HG03378 (cell line): Measurements from ENCODE around the gene RPTOR.

Experiments
- ATAC-seq: cut with Tn5 transposase; IDR thresholded peaks from one replicate; pipeline ENCODE4 v1.9.1; 2021; ENCODE audit warnings: mild to moderate bottlenecking, moderate library complexity; ENCODE audit not compliant: unreplicated experiment

The RPTOR gene

DNA sequence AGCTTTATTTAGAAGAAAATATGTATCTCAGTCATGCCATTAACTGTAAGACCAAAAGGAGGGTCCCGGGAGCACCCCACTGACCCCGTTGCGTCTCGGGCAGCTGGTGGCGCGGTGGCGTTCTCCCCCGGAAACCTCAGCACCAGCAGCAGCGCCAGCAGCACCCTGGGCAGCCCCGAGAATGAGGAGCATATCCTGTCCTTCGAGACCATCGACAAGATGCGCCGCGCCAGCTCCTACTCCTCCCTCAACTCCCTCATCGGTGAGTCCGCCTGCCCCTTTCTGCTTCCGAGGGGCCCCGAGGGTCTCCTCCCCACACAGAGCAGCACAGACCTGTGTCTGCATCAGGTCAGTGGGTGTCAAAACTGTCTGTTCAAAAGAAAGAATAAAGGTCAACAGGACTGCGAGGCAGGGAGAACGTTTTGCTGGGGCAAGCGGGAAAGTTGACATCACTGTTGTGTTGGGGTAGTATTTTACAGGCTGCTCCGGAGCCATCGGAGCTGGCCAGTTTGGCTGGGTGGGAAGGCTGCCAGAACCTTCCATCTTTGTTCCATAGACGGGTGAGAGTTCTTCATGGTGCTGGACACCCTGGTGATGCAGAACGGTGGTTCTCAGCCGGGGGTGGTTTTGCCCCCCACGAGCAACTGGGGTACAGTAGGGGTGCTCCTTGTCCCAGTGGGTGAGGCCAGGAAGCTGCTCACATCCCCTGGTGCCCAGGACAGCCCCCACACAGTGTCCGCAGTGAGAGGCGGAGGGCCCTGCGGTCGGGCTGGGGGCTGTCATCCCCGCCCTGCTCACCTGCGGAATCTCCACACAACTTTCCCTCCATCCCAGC is 349.2 kb downstream of the RPTOR start:
- no peak for ATAC-seq

DNA sequence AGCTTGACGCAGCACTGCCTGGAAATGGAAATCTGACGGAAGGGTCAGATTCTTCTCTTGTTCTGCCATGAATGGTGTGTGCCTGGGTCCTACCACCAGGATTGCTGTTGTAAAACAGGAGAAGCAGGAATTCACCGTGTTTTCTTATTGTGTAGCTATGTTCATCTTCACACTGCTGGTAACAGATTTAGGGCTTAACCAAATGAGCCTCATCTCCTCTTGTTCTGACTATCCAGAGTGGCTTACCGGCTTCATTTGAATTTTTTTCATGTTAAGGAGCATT is 349.7 kb downstream of the RPTOR start:
- ATAC-seq = no peak

GRCh38 chr17:80894726-80895125 is 350.1 kb downstream of the RPTOR start:
- no peak for ATAC-seq

DNA sequence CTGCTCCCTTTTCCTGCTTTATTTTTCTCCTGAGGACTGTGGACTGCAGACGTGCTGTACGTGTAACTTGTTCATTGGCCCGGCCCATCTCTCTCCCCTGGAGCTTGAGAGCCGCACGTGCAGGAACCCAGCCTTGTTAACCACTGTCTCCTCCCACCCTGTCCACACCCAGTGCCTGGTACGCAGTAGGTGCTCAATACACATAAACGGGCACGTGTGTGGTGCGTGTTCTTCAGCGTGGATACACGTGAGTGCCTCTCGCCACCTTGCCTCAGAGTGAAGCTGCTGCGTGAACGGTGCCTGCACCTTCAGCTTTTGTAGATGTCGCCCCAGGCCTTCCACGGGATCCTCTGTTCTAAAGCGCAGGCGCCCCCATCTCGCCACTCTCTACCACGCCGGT is 350.7 kb downstream of the RPTOR start:
- ATAC-seq = no peak

DNA sequence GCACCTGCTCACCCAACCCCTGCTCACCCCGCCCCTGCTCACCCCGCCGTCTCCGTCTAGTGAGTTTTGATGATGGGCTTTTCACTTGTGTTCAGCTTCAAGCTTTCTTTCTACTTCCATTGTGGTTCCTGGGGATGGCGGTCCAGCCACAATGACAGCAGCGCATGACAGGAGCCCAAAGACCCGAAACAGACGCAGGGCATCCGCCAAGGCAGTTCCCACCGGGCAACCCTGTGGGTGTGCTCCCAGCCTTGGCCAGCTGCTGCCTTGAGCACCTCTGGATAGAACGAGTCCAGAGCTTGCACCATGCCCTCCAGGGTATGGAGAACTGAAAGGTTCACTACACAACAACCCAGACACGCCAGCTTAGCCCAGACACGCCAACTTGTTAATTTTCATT is 354.1 kb downstream of the RPTOR start:
- ATAC-seq = no peak

DNA sequence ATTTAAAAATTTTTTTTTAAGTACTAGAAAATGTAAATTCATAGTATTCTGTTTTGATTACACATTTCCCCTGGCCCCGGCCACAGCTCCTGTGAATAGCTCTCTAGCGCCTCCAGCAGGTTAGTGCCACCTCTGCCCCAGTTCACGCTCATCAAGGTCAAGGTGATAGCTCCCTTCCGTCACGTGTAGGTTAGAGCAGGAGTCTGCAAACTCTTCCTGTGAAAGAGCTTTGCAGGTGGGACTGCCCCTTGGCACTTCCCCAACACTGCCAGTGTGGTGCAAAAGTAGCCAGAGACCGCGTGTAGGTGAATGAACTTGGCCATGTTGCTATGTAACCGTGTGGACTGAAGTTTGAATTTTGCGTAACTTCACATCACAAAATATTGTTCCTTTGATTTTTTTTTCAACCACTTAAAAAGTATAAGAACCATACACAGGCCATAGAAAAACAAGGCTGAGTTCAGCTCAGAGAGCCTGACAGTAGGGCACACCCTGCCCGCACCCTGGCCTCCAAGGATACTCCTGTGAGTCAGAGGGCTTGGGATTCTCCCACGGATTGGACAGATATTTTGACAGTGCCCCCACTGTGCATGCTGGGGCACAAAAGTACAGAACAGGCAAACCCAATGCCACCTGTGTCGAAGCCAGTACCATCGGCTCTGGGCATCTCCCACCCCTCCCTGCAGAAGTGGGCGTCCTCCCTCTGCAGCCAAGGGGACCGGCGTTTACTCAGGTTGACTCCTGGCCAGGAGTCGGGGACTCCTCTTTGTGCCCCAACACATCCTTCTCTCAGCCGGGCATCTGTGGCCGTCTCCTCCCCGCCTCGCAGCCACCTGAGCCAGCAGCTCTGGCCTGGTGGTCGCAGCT is 355.0 kb downstream of the RPTOR start:
- no peak for ATAC-seq

- ATAC-seq = peak; percentile 27
These were observed 356.7 kb downstream of the RPTOR start for GRCh38 chr17:80901319-80901718.

DNA sequence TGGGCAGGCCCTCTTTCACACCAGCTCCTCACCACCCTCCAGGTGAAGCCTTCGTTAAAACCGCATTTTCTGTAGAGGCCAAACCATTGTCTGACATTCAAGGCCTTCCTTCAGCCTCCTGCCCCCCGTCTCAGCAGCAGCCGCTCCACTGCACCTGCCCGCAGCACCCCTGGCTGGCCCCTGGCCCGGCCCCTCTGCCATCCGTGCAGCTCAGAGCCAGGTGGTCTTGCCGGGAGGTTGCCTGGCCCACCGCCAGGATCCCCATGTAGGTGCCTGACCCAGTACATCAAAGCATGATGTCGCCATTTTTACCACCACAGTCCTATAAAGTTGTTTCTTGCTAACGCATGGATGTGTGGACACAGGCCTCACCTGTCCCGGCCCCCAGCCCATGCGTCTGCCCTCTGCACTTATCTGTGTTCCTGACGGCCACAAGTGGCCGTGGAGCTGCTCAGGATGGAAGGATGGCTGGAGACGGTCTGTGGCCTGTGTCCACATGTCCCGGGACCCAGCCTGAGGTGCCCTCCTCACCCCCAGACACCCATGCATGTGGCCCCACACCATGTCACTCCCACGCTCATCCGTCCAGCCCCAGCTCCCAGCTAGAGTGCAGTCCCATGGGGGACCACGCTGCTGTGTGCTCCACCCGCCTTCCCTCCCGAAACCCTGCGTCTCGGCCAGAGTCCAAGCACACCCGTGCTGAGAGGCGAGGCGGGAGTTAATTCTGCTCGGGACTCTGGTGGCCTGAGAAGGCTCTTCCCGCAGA is 357.7 kb downstream of the RPTOR start:
- no peak for ATAC-seq

GRCh38 chr17:80902963-80903611 is 358.4 kb downstream of the RPTOR start:
- ATAC-seq = no peak

GRCh38 chr17:80904036-80904753 is 359.6 kb downstream of the RPTOR start:
- no peak for ATAC-seq

DNA sequence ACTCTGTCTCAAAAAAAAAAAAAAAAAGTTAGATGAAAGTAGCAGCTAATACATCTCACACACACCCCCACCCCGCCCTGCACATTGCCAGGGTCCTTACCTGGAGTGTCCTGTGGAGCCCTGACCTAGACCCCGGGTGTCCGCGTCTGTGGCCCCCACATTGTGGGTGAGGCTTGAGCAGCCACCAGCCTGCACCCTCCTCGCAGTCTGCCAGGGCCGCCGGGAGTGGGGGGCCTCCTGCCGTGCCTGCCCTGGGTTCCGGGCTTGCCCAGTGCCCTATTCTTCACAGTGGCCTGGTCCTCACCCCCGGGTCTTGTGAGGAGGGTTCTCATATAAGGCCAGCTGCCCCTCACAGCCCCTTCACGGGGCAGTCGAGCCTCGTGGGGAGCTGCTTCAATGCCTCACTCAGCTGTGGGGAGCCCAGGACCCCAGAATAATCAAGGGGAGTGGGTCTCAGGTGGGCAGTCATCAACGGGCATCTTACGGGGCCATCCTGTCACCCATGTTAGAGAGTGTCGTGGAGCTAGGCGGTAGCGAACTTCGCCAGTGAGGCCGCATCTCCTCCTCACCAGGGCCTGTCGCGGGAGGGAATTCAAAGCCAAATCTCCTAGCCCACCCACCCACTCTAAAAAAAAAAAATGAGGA is 361.1 kb downstream of the RPTOR start:
- no peak for ATAC-seq

DNA sequence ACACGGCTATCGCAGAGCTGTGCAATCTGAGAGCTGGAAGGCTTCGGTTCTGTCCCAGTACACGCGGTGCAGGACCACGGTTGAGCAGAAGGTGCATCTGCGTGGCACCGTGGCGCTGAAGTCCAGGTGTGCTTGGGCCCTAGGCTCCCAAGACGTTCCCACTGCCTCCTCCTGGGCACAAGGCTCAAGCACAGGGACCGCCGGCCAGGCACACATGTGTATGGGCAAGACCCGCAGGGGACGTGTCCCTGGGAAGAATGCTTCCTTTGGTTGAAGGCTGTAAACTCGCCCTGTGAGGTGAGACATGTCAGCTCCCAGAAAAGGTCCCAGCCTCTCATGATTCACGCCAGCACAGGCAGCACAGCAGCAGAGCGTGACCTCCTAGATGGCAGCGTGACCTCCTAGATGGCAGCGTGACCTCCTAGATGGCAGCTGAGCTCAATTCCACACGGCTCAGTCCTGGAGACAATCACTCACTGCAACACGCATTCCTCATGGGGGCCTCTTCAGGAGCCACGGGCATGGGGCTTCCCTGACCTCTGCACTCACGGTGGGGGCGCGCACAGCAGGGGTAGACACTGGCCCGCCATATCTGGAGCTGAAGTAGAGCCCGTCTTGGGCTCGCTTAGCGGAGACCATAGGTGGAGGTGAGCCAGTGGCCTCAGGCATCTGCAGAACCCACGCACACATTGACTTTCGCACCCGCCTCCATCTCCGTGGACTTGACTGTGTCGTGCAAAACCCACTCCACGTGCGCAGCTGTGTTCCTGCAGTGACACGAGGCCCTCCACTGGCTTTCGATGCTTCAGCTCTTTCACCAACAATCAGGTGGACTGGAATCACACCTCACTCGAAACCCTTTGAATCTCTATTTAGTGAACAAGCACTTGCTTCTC is 362.0 kb downstream of the RPTOR start:
- no peak for ATAC-seq

GRCh38 chr17:80907281-80907680 is 362.6 kb downstream of the RPTOR start:
- no peak for ATAC-seq

DNA sequence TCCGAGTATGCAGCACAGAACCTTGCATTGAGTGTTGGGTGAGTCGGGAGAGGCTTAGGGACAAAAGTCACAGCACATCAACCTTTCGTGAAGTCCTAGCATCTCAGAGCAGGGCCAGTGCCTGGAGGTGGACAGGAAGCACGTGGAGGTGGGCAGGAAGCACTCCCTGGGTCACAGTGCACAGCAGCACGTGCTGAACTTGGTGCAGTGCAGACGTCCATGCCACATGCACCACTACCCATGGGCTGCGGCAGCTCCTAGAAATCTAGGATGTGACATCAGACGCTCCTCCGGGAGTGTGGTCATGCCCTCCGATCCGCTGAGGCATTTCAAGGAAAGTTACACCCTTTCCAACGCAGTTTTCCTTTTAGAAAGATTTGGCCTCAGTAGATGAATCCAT is 363.6 kb downstream of the RPTOR start:
- no peak for ATAC-seq

GRCh38 chr17:80908776-80909175 is 364.1 kb downstream of the RPTOR start:
- no peak for ATAC-seq

DNA sequence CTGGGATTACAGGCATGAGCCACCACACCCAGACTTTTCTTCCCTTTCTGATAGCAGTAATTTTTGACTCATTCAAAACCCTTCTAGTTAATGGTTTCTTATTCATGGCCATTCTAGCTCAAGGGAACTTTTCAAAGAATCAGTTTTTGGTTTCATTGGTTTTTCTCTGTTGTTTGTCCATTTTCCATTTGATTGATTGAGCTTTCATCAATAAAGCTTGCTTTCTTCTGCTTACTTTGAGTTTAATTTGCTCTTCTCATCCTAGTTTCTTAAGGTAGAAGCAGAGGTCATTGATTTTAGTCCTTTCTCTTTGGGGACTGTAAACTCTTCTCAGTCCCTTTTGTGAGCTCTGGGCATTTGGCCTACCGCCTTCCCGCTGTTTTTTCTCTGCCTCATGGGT is 365.0 kb downstream of the RPTOR start:
- no peak for ATAC-seq

- ATAC-seq = no peak
These were observed 365.4 kb downstream of the RPTOR start for GRCh38 chr17:80910043-80910442.

DNA sequence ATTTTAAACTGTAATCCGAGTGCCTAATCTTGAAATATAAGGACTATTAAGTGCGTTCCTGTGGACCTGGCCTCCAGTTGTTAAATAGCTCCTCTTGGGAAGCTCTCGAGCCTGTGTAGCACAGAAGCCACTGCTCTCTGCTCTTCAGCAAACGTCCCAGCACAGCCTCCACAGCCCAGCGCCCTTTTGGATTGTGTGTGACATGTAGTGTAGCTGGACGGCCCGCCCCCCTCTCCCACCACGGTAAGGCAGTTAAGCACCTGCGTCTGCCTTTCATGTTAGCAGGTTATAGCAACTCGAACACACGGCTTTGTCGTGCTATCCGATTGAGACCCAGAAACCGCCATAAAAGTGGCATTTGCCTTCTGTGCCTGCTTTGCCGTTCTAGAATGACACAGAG is 367.8 kb downstream of the RPTOR start:
- ATAC-seq = no peak
